Fibroblast of skin of left quadriceps (primary cell): ENCODE data around the gene OSBPL10.

Experiments used
- DNase-seq, 2 experiments: peaks; one replicate each; pipeline ENCODE4 v3.0.0-alpha.2; 2013; ENCODE audit warnings: low read depth in 2 of 2

The OSBPL10 gene

GRCh38 chr3:31958701-31959152 is 22.3 kb downstream of the OSBPL10 start:
- DNase-seq = no peak

GRCh38 chr3:31957106-31957505 is 24.0 kb downstream of the OSBPL10 start:
- DNase-seq = no peak

GRCh38 chr3:31955581-31955980 is 25.5 kb downstream of the OSBPL10 start:
- no peak for DNase-seq

GRCh38 chr3:31953636-31954035 is 27.4 kb downstream of the OSBPL10 start:
- DNase-seq = no peak

GRCh38 chr3:31953091-31953490 is 28.0 kb downstream of the OSBPL10 start:
- no peak for DNase-seq

GRCh38 chr3:31952205-31952604 is 28.9 kb downstream of the OSBPL10 start:
- DNase-seq = no peak

GRCh38 chr3:31948280-31948679 is 32.8 kb downstream of the OSBPL10 start:
- DNase-seq = no peak

- DNase-seq = no peak
These were observed 33.4 kb downstream of the OSBPL10 start for GRCh38 chr3:31947671-31948091.

GRCh38 chr3:31947162-31947561 is 33.9 kb downstream of the OSBPL10 start:
- no peak for DNase-seq

GRCh38 chr3:31946484-31947081 is 34.5 kb downstream of the OSBPL10 start:
- DNase-seq = no peak

- no peak for DNase-seq
These were observed 35.4 kb downstream of the OSBPL10 start for GRCh38 chr3:31945738-31946052.

- no peak for DNase-seq
These were observed 38.0 kb downstream of the OSBPL10 start for GRCh38 chr3:31943041-31943440.

GRCh38 chr3:31942446-31942845 is 38.6 kb downstream of the OSBPL10 start:
- no peak for DNase-seq

- DNase-seq = no peak
These were observed 43.8 kb downstream of the OSBPL10 start for GRCh38 chr3:31937225-31937624.

- DNase-seq = no peak
These were observed 44.5 kb downstream of the OSBPL10 start for GRCh38 chr3:31936420-31937060.

- no peak for DNase-seq
These were observed 46.2 kb downstream of the OSBPL10 start for GRCh38 chr3:31934866-31935265.

GRCh38 chr3:31934018-31934417 is 47.0 kb downstream of the OSBPL10 start:
- no peak for DNase-seq

GRCh38 chr3:31932990-31933389 is 48.1 kb downstream of the OSBPL10 start:
- no peak for DNase-seq

- DNase-seq = no peak
These were observed 51.1 kb downstream of the OSBPL10 start for GRCh38 chr3:31929826-31930502.

GRCh38 chr3:31927811-31928210 is 53.3 kb downstream of the OSBPL10 start:
- no peak for DNase-seq

GRCh38 chr3:31926543-31926942 is 54.5 kb downstream of the OSBPL10 start:
- no peak for DNase-seq

- no peak for DNase-seq
These were observed 55.8 kb downstream of the OSBPL10 start for GRCh38 chr3:31925271-31925630.

GRCh38 chr3:31924610-31925270 is 56.3 kb downstream of the OSBPL10 start:
- DNase-seq = no peak
